ENCODE measurements around the gene TNS3. TPM values are rescaled to one million over a fixed set of nuclear protein-coding genes. Genes with fewer than 3 reads are reported as not detected.

The TNS3 gene
- total and polyA plus RNA-seq, 10 donors = 17.7 to 247 (median 147) TPM

DNA sequence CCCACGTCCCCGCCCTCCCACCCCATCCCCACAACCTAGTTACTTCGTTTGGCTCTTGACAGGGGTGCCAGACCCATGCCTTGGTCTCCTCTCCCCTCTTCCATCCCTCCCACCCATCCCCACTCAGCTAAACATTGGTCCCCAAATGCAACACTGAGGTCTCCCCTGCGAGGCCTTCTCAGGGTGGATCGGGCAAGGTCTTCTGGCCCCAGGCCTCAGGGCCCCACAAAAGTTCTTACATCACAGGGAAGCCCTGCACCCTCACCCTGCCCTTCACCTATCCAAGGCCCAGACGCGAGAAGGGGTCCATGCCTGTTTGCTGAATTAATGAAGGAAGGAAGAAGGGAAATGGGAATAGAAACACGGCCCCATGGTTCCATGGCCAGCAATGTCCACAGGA, 32.0 kb downstream of the TNS3 start:
- TF ChIP-seq, protein P1, sequence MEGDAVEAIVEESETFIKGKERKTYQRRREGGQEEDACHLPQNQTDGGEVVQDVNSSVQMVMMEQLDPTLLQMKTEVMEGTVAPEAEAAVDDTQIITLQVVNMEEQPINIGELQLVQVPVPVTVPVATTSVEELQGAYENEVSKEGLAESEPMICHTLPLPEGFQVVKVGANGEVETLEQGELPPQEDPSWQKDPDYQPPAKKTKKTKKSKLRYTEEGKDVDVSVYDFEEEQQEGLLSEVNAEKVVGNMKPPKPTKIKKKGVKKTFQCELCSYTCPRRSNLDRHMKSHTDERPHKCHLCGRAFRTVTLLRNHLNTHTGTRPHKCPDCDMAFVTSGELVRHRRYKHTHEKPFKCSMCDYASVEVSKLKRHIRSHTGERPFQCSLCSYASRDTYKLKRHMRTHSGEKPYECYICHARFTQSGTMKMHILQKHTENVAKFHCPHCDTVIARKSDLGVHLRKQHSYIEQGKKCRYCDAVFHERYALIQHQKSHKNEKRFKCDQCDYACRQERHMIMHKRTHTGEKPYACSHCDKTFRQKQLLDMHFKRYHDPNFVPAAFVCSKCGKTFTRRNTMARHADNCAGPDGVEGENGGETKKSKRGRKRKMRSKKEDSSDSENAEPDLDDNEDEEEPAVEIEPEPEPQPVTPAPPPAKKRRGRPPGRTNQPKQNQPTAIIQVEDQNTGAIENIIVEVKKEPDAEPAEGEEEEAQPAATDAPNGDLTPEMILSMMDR (IDR thresholded peaks at IDR 0.05 in 8 of 11, conservative IDR thresholded peaks at IDR 0.05 in 3 of 11) = no peak
- TF ChIP-seq POLR2AphosphoS5 (IDR thresholded peaks at IDR 0.05) (no peak), POLR2A (IDR thresholded peaks at IDR 0.05) (no peak)
- Histone ChIP-seq H3K27ac (peak overlapping the region in 1 of 8 donors; percentile 13), H3K36me3 (peaks cover 0 to 26% (median 0%) of the 10 kb centered on the region in 6 donors), H3K4me1 (peaks cover 0 to 66% (median 23%) of the 10 kb centered on the region in 6 donors), H3K4me3 (no peak overlapping the region), H3K9me3 (no peaks in the 10 kb centered on the region), H3K27me3 (replicated peaks in 1 of 7) (no peaks in the 10 kb centered on the region)
- WGBS, 5 donors = 82 to 95% (median 89%) methylated on average over 8 of the region's 8 CpGs
- DNase-seq = peak; percentile 56
- intact Hi-C loops (cut with DNase I; ENCODE audit: low total_unique reads) = no loop called here

DNA sequence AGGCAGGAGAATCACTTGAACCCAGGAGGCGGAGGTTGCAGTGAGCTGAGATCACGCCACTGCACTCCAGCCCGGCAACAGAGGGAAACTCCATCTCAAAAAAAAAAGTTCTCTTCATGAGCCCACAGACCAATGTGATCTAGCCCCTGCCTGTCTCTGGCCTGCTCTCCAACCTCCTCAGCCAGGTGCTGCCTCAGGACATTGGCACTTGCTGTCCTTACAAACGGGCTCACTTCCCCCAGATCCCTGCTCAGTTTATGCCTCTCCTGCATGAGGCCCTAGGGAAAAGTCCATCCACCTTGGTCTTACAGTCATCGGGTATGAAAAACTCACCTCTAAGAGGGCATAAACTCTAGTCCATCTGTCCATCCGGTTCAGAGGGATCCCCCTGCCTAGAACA, 32.5 kb downstream of the TNS3 start:
- Histone ChIP-seq H3K36me3 (peaks cover 0 to 26% (median 0%) of the 10 kb centered on the region in 6 donors), H3K4me3 (no peak overlapping the region), H3K27me3 (replicated peaks in 1 of 7) (no peaks in the 10 kb centered on the region), H3K9me3 (no peaks in the 10 kb centered on the region), H3K27ac (no peak overlapping the region), H3K4me1 (peaks cover 0 to 67% (median 23%) of the 10 kb centered on the region in 6 donors)
- DNase-seq = peak; percentile 61
- intact Hi-C loops (cut with DNase I; ENCODE audit: low total_unique reads) = no loop called here
- 94 to 95% (median 94%) methylated on average over 5 to 6 of the region's 6 CpGs for WGBS, 5 donors
- TF ChIP-seq POLR2A (IDR thresholded peaks at IDR 0.05) (no peak), POLR2AphosphoS5 (IDR thresholded peaks at IDR 0.05) (no peak)
- TF ChIP-seq, protein P1 (IDR thresholded peaks at IDR 0.05 in 8 of 11, conservative IDR thresholded peaks at IDR 0.05 in 3 of 11) = no peak

DNA sequence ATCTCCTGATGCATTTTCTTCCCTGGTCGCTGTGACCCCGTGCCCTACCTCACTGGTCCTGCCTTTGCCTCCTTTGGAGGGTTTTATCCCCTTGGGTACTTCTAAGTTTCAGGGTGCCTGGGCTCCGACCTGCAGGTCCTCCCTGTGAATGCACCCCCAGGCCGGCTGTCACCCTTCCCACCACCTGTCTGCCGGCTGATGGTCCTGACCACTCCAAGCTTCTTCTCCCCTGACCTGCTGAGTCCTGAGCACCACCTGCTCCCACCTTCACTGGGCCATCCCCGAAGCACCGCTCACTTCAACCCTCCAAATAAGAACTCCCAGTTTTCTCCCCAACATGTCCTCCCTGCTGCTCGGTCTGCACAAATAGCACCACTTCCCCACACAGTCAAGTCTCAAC, 33.4 kb downstream of the TNS3 start:
- Histone ChIP-seq H3K27me3 (replicated peaks in 1 of 7) (no peaks in the 10 kb centered on the region), H3K9me3 (no peaks in the 10 kb centered on the region), H3K4me1 (peaks cover 0 to 72% (median 29%) of the 10 kb centered on the region in 6 donors), H3K4me3 (no peak overlapping the region), H3K27ac (no peak overlapping the region), H3K36me3 (peaks cover 0 to 26% (median 0%) of the 10 kb centered on the region in 6 donors)
- intact Hi-C loops (cut with DNase I; ENCODE audit: low total_unique reads) = no loop called here
- TF ChIP-seq POLR2AphosphoS5 (IDR thresholded peaks at IDR 0.05) (peak in 1 of 3 donors; percentile 8), POLR2A (IDR thresholded peaks at IDR 0.05) (no peak)
- TF ChIP-seq, protein P1 (IDR thresholded peaks at IDR 0.05 in 8 of 11, conservative IDR thresholded peaks at IDR 0.05 in 3 of 11) = no peak
- peak; percentile 67 for DNase-seq
- WGBS, 5 donors = 92 to 95% (median 93%) methylated on average over 8 of the region's 8 CpGs

DNA sequence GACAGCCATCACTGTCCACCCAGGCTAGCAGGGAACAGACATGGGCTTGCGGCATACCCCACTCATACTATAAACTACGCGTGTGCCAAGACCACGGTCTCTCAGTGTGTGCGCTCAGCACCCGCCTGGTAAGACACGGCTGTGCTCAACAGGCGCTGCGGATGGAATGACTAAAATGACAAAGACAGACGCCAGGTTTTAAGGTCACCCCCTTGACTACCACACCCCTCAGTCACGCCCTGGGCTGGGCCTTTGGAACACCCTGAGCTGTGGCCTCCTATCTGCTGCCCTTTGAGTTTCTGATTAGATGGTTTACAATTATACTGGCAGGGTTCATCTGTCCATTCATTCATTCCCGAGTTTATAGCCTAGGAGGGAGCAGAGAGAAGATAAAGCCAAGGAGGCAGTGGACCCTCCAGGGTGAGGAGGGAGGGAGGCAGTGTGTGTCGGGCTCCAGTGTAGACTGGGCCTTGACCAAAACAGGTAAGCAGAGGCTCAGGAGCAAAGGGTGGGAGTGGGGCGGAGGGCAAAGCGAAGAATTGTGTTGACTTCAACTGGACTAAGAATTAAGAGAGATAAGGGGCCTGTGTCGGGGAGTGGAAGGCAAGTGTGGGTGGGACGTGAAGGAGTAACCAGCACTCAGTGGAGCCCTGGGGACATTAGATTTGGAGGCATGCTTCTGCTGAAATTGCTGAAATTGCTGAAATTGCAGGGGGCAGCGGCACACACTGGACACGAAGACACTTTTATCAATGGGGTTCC, 35.0 kb downstream of the TNS3 start:
- Histone ChIP-seq H3K27me3 (replicated peaks in 1 of 7) (no peaks in the 10 kb centered on the region), H3K27ac (no peak overlapping the region), H3K36me3 (peaks cover 0 to 34% (median 0%) of the 10 kb centered on the region in 6 donors), H3K9me3 (no peaks in the 10 kb centered on the region), H3K4me3 (no peak overlapping the region), H3K4me1 (peaks cover 0 to 72% (median 27%) of the 10 kb centered on the region in 6 donors)
- intact Hi-C loops (cut with DNase I; ENCODE audit: low total_unique reads) = no loop called here
- TF ChIP-seq, protein P1 (IDR thresholded peaks at IDR 0.05 in 8 of 11, conservative IDR thresholded peaks at IDR 0.05 in 3 of 11) = no peak
- TF ChIP-seq POLR2A (IDR thresholded peaks at IDR 0.05) (no peak), POLR2AphosphoS5 (IDR thresholded peaks at IDR 0.05) (no peak)
- WGBS, 5 donors = 82 to 90% (median 86%) methylated on average over 19 of the region's 19 CpGs
- DNase-seq = peak; percentile 56

Data from spleen (tissue), 11 donors.